H9 (cell line): Measurements from ENCODE around the gene TBXAS1. TPM values are rescaled to one million over a fixed set of nuclear protein-coding genes. Genes with fewer than 3 reads are reported as not detected.

ENCODE experiments used
- DNase-seq: peaks from one replicate; pipeline ENCODE4 v3.0.0-alpha.2; 2017
- H2AFZ ChIP-seq: one replicate; pipeline ENCODE4 v1.6.1; 2013; ENCODE audit warnings: mild to moderate bottlenecking, low read length, control low read depth, moderate library complexity
- H2AK5ac ChIP-seq: 2 replicates; pipeline ENCODE4 v1.6.1; 2013; ENCODE audit warnings: low read length, control low read depth, mixed read lengths; ENCODE audit not compliant: insufficient read length
- H2BK120ac ChIP-seq: one replicate; pipeline ENCODE4 v1.6.1; 2013; ENCODE audit warnings: low read depth, mild to moderate bottlenecking, low read length, control low read depth, inconsistent platforms; ENCODE audit not compliant: poor library complexity, severe bottlenecking
- H2BK12ac ChIP-seq: 2 replicates; pipeline ENCODE4 v1.6.1; 2013; ENCODE audit warnings: low read length, control low read depth, mixed read lengths, low read depth; ENCODE audit not compliant: insufficient read length
- H2BK15ac ChIP-seq: 2 replicates; pipeline ENCODE4 v1.6.1; 2013; ENCODE audit warnings: low read depth, low read length, control low read depth
- H2BK20ac ChIP-seq: one replicate; pipeline ENCODE4 v1.6.1; 2013; ENCODE audit warnings: low read depth, mild to moderate bottlenecking, low read length, control low read depth, inconsistent platforms; ENCODE audit not compliant: poor library complexity, severe bottlenecking
- H2BK5ac ChIP-seq: 2 replicates; pipeline ENCODE4 v1.6.1; 2013; ENCODE audit warnings: low read length, control low read depth, mixed read lengths; ENCODE audit not compliant: insufficient read length
- H3K14ac ChIP-seq: 2 replicates; pipeline ENCODE4 v1.6.1; 2013; ENCODE audit warnings: low read length, control low read depth; ENCODE audit not compliant: insufficient read depth
- H3K18ac ChIP-seq: 2 replicates; pipeline ENCODE4 v1.6.1; 2013; ENCODE audit warnings: low read depth, mild to moderate bottlenecking, mixed read lengths, low read length, control low read depth; ENCODE audit not compliant: insufficient read length
- H3K23ac ChIP-seq: 2 replicates; pipeline ENCODE4 v1.6.1; 2013; ENCODE audit warnings: low read length, control low read depth, mixed read lengths, low read depth; ENCODE audit not compliant: insufficient read length
- H3K23me2 ChIP-seq: 2 replicates; pipeline ENCODE4 v1.6.1; 2013; ENCODE audit warnings: low read depth, mild to moderate bottlenecking, mixed read lengths, low read length, control low read depth; ENCODE audit not compliant: insufficient read length, poor library complexity, severe bottlenecking
- H3K27ac ChIP-seq: 2 replicates; pipeline ENCODE4 v1.5.1; 2013; ENCODE audit warnings: low read length, control low read depth, mixed read lengths, low read depth; ENCODE audit not compliant: insufficient read length
- H3K27me3 ChIP-seq: 2 replicates; pipeline ENCODE4 v1.6.1; 2013; ENCODE audit warnings: low read length, control low read depth, inconsistent platforms; ENCODE audit not compliant: insufficient read depth
- H3K4ac ChIP-seq: 2 replicates; pipeline ENCODE4 v1.6.1; 2013; ENCODE audit warnings: low read depth, mild to moderate bottlenecking, control low read depth, inconsistent platforms, low read length, moderate library complexity
- H3K4me1 ChIP-seq: 2 replicates; pipeline ENCODE4 v1.6.1; 2013; ENCODE audit warnings: low read length, control low read depth, inconsistent platforms; ENCODE audit not compliant: insufficient read depth
- H3K4me2 ChIP-seq: 2 replicates; pipeline ENCODE4 v1.6.1; 2013; ENCODE audit warnings: low read length, control low read depth, mixed read lengths; ENCODE audit not compliant: insufficient read length, insufficient read depth
- H3K56ac ChIP-seq: 2 replicates; pipeline ENCODE4 v1.6.1; 2013; ENCODE audit warnings: low read depth, mild to moderate bottlenecking, mixed read lengths, low read length, control low read depth; ENCODE audit not compliant: insufficient read length
- H3K79me1 ChIP-seq: 2 replicates; pipeline ENCODE4 v1.6.1; 2013; ENCODE audit warnings: low read depth, mild to moderate bottlenecking, moderate library complexity, low read length, control low read depth, inconsistent platforms; ENCODE audit not compliant: insufficient read depth, poor library complexity, severe bottlenecking
- H3K79me2 ChIP-seq: 2 replicates; pipeline ENCODE4 v1.6.1; 2013; ENCODE audit warnings: low read length, control low read depth, inconsistent platforms; ENCODE audit not compliant: insufficient read depth
- H3K9ac ChIP-seq: 2 replicates; pipeline ENCODE4 v1.6.1; 2013; ENCODE audit warnings: low read length, control low read depth, mixed read lengths; ENCODE audit not compliant: insufficient read length; ENCODE audit errors: extremely low read depth
- H3K9me3 ChIP-seq: one replicate; pipeline ENCODE4 v1.6.1; 2013; ENCODE audit warnings: low read depth, low read length, inconsistent platforms; ENCODE audit not compliant: control insufficient read depth
- H3T11ph ChIP-seq: one replicate; pipeline ENCODE4 v1.6.1; 2013; ENCODE audit warnings: mild to moderate bottlenecking, low read length, control low read depth, inconsistent platforms
- H4K20me1 ChIP-seq: one replicate; pipeline ENCODE4 v1.6.1; 2013; ENCODE audit not compliant: control insufficient read depth, insufficient read length, insufficient read depth
- H4K5ac ChIP-seq: 2 replicates; pipeline ENCODE4 v1.6.1; 2013; ENCODE audit warnings: low read depth, mild to moderate bottlenecking, mixed read lengths, low read length, control low read depth; ENCODE audit not compliant: insufficient read length
- H4K8ac ChIP-seq: replicated peaks from 2 replicates; pipeline ENCODE4 v1.6.1; 2013; ENCODE audit warnings: low read length, control low read depth, mixed read lengths, low read depth; ENCODE audit not compliant: insufficient read length
- H4K91ac ChIP-seq: 2 replicates; pipeline ENCODE4 v1.6.1; 2013; ENCODE audit warnings: low read depth, mild to moderate bottlenecking, moderate library complexity, mixed read lengths, low read length, control low read depth; ENCODE audit not compliant: insufficient read length
- H3K27ac Mint-ChIP-seq, 3 experiments: 2 replicates in 2 of 3; 3 replicates in 1 of 3; pipeline ENCODE4 v1.8.0; 2020 to 2021; ENCODE audit warnings: mixed read lengths in 3 of 3, mild to moderate bottlenecking in 1 of 3, moderate library complexity in 1 of 3
- H3K27me3 Mint-ChIP-seq: 2 replicates; pipeline ENCODE4 v1.8.0; 2021; ENCODE audit warnings: low read depth, mild to moderate bottlenecking, moderate library complexity, mixed read lengths
- H3K36me3 Mint-ChIP-seq, 3 experiments: 2 replicates in 2 of 3; 3 replicates in 1 of 3; pipeline ENCODE4 v1.8.0; 2020 to 2021; ENCODE audit warnings: low read depth in 3 of 3, mixed read lengths in 3 of 3; ENCODE audit not compliant: insufficient read depth in 1 of 3
- H3K4me1 Mint-ChIP-seq, 2 experiments: 2 replicates each; pipeline ENCODE4 v1.8.0; 2020; ENCODE audit warnings: mixed read lengths in 2 of 2
- H3K4me3 Mint-ChIP-seq, 2 experiments: 2 replicates in 1 of 2; 3 replicates in 1 of 2; pipeline ENCODE4 v1.8.0; 2020 to 2021; ENCODE audit warnings: mild to moderate bottlenecking in 2 of 2, mixed read lengths in 2 of 2, moderate library complexity in 1 of 2
- H3K9me3 Mint-ChIP-seq, 2 experiments: 2 replicates in 1 of 2; 3 replicates in 1 of 2; pipeline ENCODE4 v1.8.0; 2020; ENCODE audit warnings: mild to moderate bottlenecking in 2 of 2, mixed read lengths in 2 of 2, moderate library complexity in 1 of 2
- CTCF ChIP-seq: fragments of 200-600 bp; sonication (generic); conservative IDR thresholded peaks from 3 replicates; pipeline ENCODE4 v1.8.0; 2021; ENCODE audit warnings: antibody characterized with exemption, mild to moderate bottlenecking
- WGBS: extraction: QIAGEN DNeasy Blood & Tissue Kit; methylation state at CpG from one replicate; pipeline ENCODE4 v1.1.7; 2013; ENCODE audit warnings: missing lambda C conversion rate, low lambda C conversion rate, mixed read lengths; ENCODE audit not compliant: insufficient read length; ENCODE audit errors: extremely low coverage; 5-methylcytosine and 5-hydroxymethylcytosine counted together
- total RNA-seq: library from RNA; stranded (reverse); gene quantifications from 2 replicates; pipeline ENCODE4 v1.2.1, GENCODE V29; 2021

The TBXAS1 gene
- total RNA-seq, 1 experiment from 2014 or later: 0.39 TPM

GRCh38 chr7:140067052-140067451 lies 238.0 kb downstream of the TBXAS1 start:
- H3K23me2 ChIP-seq: peaks cover 3% of the 10 kb centered on the region
- TF ChIP-seq CTCF: no peak

More at GRCh38 chr7:140067052-140067451, 238.0 kb downstream of the TBXAS1 start:
- H2AFZ ChIP-seq: no peak overlapping the region
- H4K8ac ChIP-seq: no peak overlapping the region
- H3K27me3 Mint-ChIP-seq: peaks cover 22% of the 10 kb centered on the region
- peaks cover 0 to 5% of the 10 kb centered on the region in 2 experiments; a peak in 1 of 4 replicates for H3K4me1 Mint-ChIP-seq
- H2BK120ac ChIP-seq: no peak overlapping the region
- H2AK5ac ChIP-seq: no peak overlapping the region
- H3K79me1 ChIP-seq: no peaks in the 10 kb centered on the region
- no peak overlapping the region for H3K27ac ChIP-seq
- no peak overlapping the region for H2BK20ac ChIP-seq
- H3K18ac ChIP-seq: no peak overlapping the region
- no peak overlapping the region for H3K4me3 Mint-ChIP-seq
- no peak overlapping the region for H3K4me2 ChIP-seq
- no CpG with 5 or more reads among the region's 2 CpGs for WGBS
- H3K23ac ChIP-seq: no peak overlapping the region
- H3K14ac ChIP-seq: no peak overlapping the region
- H3K9me3 Mint-ChIP-seq: peaks cover 16 to 17% of the 10 kb centered on the region in 2 experiments
- peaks cover 2 to 21% (median 7%) of the 10 kb centered on the region in 3 experiments; a peak in 5 of 7 replicates for H3K36me3 Mint-ChIP-seq
- no peak overlapping the region for H3T11ph ChIP-seq
- no peak overlapping the region for H4K91ac ChIP-seq
- no peak overlapping the region for H3K27ac Mint-ChIP-seq
- no peaks in the 10 kb centered on the region for H3K9me3 ChIP-seq
- H3K27me3 ChIP-seq: no peaks in the 10 kb centered on the region; the same call in 1 of the 2 replicates
- H4K5ac ChIP-seq: no peak overlapping the region
- no peaks in the 10 kb centered on the region for H3K79me2 ChIP-seq
- no peaks in the 10 kb centered on the region for H4K20me1 ChIP-seq
- DNase-seq: no peak
- no peak overlapping the region for H2BK12ac ChIP-seq
- no peak overlapping the region for H2BK15ac ChIP-seq
- H3K4ac ChIP-seq: no peak overlapping the region
- H3K4me1 ChIP-seq: no peaks in the 10 kb centered on the region
- H2BK5ac ChIP-seq: no peak overlapping the region
- no peak overlapping the region for H3K9ac ChIP-seq
- no peak overlapping the region for H3K56ac ChIP-seq
